Measurements from ENCODE around the gene STK38L.

The STK38L gene

GRCh38 chr12:27272373-27273028, 28.4 kb downstream of the STK38L start:
- DNase-seq (ENCODE audit: insufficient read length, low spot score) = no peak
- peak; percentile 18 for FAIRE-seq

DNA sequence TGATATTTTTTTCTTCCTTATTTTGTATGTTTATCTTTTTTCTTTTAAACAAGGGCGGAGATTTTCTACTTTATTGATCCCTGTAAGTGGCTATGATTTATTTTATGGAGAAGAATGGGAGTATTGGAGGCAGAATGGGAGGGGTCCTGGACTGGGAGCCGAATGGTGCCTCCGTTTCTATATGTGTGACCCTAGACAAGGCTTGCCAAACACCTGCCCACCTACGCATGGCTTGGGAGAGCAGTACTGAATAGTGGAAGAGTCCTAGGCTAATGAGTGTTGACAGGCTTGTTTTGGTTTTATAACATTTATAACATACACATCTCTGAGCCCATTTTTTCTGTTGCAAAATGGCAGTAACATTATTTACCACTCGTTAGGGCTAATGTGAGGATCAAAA, 29.0 kb downstream of the STK38L start:
- DNase-seq (ENCODE audit: insufficient read length, low spot score) (no peak), FAIRE-seq (peak; percentile 18)

GRCh38 chr12:27274706-27275105, 30.6 kb downstream of the STK38L start:
- no peak for DNase-seq (ENCODE audit: insufficient read length, low spot score)
- FAIRE-seq = no peak

DNA sequence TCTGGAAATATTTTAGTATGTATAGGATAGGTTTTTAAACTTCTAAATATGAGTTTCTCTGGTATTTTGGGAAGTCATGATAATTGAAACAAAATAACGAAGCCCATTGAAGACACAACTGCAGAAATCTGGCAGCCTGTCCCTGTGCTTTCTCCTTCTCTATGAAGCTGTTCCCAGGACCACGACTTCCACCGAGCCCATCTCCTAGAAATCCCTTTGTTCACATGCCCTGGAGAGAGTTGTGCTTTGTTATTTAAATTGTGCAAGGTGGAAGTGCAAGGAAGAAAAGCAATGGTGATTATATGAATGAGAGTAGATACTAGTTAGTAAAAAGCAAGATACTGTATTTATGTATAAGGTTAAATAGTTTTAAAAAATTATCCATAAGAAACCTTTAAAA, 32.2 kb downstream of the STK38L start:
- no peak for DNase-seq (ENCODE audit: insufficient read length, low spot score)
- FAIRE-seq = no peak

GRCh38 chr12:27277846-27278260, 33.8 kb downstream of the STK38L start:
- DNase-seq (ENCODE audit: insufficient read length, low spot score) (no peak), FAIRE-seq (peak; percentile 86)

GRCh38 chr12:27279826-27280225, 35.7 kb downstream of the STK38L start:
- DNase-seq (ENCODE audit: insufficient read length, low spot score) (no peak), FAIRE-seq (no peak)

- FAIRE-seq = peak; percentile 23
- no peak for DNase-seq (ENCODE audit: insufficient read length, low spot score)
These were observed 36.3 kb downstream of the STK38L start for GRCh38 chr12:27280412-27280811.

DNA sequence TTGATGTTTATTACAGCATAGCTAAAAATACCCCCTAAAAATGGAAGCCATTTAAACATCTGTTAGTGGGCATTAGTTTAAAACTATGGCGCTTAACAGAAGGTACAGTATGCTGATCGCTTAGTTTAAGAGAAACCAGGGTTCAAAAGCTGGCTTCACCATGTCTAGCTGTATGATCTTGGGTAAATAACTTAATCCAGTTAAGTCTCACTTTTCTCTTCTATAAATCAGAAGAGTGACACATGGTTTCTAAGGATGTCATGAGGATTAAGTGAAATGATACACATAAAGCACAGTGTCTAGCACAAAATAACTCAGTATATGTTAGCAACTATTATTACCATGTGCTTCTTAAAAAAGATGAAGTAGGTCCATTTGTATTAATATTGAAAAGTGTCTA, 38.7 kb downstream of the STK38L start:
- DNase-seq (ENCODE audit: insufficient read length, low spot score) (no peak), FAIRE-seq (no peak)

DNA sequence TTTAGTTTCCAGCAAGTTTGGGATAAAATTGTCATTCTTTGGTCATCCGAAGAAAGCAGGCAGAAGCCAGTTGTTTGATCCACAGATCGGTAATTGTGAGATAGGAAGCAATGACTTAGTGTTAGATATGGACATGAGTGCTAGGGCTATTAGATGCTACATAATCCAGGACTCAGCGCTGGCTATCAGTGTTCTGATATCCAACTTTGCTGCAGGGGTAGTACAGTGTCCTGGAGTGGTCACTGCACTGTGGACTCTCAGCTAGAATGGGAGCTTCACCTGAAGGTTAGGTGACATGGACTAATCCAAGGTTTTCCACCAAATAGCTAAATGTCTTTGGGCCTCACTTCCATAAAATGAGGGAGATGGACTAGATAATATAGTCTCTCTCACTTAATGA, 39.9 kb downstream of the STK38L start:
- DNase-seq (ENCODE audit: insufficient read length, low spot score) (no peak), FAIRE-seq (no peak)

DNA sequence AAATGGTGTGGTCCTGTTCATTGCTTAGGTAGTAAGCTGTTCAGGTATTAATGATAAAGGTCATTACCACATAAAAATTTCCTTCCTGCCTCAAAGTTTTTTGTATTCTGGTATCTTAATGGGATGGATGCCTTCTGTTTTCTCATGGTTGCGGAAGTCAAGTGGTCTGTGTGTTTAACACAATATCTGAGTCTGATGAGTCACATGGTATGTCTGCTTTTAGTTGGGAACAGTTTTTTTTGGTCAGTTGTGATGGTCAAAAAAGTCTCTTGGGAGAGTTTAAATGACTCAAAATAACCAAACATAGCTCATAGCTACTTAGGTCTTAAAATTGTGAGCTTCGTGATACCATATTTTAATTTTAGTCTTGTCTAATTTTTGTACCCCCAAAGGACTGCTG, 40.7 kb downstream of the STK38L start:
- peak; percentile 21 for DNase-seq (ENCODE audit: insufficient read length, low spot score)
- FAIRE-seq = peak; percentile 92

DNA sequence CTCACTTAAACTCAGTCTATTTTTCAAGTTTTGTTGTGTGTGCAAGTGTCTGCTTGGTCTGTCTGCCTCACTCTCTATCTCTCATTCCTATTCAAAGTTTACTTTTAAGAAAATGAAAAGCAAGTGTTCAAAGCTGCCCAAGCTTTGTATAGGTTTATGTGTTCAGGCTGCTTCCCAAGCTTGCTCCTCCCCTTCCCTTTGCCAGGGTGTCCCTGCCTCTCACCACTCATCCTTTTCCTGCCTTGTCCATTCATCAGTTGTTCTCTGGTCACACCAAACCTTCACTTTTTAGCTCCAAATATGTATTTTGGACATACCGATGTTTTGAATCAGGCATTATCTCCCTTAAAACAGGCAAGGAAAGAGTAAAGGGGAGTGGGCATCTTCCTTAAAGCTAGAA, 41.3 kb downstream of the STK38L start:
- peak; percentile 86 for FAIRE-seq
- DNase-seq (ENCODE audit: insufficient read length, low spot score) = no peak

- FAIRE-seq (peak; percentile 88), DNase-seq (ENCODE audit: insufficient read length, low spot score) (no peak)
These were observed 45.3 kb downstream of the STK38L start for GRCh38 chr12:27289414-27289813.

DNA sequence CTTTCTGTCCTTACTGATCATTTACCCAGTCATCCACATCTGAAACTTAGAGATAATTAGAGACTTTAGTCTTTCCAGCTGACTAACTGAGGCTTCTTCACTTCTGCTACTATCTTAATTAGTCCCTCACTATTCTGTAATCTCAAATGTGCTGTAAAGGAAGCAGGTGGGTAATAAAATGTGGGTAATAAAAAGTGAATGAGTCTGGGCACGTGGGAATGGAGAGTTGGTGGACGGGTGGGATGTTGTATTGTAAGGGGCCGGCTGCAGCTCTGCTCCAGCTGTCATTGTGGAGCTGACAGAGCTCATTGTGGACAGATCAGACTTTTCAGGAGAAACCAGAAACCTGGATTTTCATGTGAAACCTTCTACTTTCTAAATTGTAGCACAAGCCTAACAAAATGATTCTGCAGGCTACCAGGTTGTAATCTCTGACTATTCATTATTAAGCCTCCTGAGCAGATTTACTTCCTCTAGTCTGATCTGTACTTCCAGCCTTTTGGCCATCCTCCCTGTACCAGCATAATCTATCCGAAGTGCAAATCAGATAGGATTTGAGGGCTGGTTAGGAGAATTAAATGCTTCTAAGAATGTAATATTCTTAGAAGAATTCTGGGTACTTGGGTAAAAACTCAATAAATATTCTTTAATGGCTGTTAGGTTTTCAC, 46.5 kb downstream of the STK38L start:
- DNase-seq (ENCODE audit: insufficient read length, low spot score) (no peak), FAIRE-seq (peak; percentile 89)

DNA sequence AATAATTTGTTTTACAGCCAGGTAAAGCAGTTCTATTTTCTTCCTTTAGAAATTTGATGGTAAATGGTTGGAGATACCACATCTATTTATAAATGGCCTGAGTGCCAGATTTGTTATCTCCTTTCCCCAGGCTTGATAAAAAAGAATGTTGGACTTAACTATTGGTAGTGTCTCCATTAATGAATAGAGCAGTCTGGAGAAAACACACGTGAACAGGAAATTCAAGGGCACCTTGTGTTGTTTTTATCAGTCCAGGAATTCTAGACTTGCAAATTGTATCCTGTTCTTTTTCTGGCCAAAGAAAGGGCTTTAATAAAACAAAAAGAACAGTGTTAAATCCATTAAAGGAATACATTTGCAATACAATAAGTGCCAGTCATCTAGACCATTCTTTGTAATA, 47.8 kb downstream of the STK38L start:
- FAIRE-seq = no peak
- no peak for DNase-seq (ENCODE audit: insufficient read length, low spot score)

DNA sequence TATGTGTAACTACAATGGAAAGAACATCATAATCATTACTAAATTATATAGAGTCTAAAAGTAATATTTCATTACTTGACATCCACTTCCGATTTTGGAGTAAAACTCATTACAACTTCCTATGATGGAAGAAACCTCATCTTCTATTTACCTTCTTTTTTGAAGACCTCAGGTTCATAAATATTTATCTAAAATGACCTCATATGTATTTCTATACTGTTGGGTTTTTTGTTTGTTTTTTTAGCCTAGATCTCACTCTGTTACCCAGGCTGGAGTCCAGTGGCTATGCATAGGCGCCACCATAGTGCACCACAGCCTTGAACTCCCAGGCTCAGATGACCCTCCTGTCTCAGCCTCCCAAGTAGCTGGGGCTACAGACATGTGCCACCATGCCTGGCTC, 48.6 kb downstream of the STK38L start:
- DNase-seq (ENCODE audit: insufficient read length, low spot score) (no peak), FAIRE-seq (peak; percentile 33)

- DNase-seq (ENCODE audit: insufficient read length, low spot score) (no peak), FAIRE-seq (no peak)
These were observed 49.4 kb downstream of the STK38L start for GRCh38 chr12:27293463-27293862.

DNA sequence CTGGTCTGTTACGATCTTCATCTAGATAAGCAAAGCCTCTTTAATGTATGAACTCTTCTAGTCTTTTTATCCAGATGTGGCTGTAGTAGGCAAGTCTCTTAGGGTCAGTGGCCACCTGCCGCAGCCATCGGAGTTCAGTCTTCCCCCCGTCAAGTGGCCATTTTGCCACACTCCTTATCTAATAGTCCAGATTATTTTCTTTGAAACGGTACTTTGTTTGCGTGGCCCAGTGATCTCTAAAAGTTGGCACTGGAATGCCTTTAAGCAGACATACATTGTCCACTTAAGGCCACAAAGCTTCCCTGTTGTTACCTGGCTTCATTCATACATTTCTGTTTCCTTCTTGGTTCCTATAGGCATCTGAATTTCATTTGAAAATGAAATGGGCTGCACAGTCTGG, 52.6 kb downstream of the STK38L start:
- no peak for FAIRE-seq

DNA sequence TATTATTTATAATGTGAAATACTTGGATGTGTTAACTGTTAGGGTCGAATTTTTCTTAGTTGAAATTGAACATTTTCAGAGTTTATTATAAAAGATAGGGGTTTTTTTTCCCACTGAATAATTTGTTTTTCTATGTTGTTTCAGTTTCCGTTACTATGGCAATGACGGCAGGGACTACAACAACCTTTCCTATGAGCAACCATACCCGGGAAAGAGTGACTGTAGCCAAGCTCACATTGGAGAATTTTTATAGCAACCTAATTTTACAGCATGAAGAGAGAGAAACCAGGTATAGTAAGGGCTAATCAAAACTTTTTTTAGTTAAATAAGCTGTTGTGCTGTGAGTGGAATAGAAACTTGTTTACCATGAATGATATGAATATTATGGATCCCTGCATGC, 53.5 kb downstream of the STK38L start:
- no peak for FAIRE-seq
- no peak for DNase-seq (ENCODE audit: insufficient read length, low spot score)

More for the DNA sequence above, 52.6 kb downstream of the STK38L start:
- no peak for DNase-seq (ENCODE audit: insufficient read length, low spot score)

DNA sequence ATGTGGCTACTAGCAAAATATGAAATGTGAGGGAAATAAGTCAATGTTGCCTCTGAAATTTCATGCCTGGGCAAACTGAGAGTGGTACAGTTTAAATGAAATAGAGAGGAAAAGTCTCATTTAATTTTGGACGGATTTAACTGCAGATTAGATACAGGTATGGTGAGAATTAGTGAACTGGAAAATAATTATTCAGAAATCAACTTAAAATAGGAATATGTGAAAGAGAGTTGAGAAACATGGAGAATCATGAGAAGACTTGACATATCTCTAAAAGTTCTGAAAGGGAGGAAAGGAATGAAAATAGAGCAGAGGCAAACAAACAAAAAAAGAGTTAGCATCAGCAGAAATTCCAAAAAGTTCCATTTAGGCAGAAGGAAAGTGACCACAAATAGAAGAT, 55.0 kb downstream of the STK38L start:
- no peak for DNase-seq (ENCODE audit: insufficient read length, low spot score)
- no peak for FAIRE-seq

DNA sequence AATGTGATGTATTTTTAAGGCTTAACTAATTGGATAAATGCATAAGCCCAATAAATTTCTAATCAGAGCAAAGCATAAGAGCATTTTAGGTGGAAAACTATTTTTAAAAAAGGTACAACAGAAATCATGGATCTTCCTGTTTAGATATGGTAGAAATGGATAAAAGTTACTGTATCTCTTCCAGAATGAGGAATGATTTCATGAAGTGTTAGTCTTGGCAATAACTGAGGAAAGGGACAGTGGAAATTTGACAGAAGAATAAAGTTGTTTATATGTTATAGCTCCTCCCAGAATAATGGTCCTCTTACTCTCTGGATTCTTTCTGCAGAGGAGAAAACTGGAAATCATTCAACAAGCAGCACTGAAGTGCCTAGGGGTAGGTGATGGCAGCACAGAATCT, 56.1 kb downstream of the STK38L start:
- peak; percentile 66 for FAIRE-seq

GRCh38 chr12:27303139-27304111, 59.3 kb downstream of the STK38L start:
- DNase-seq (ENCODE audit: insufficient read length, low spot score) (no peak), FAIRE-seq (no peak)

More for the DNA sequence above, 56.1 kb downstream of the STK38L start:
- no peak for DNase-seq (ENCODE audit: insufficient read length, low spot score)
